B cell (primary cell): ENCODE measurements around the gene USP30.

Experiments
- CTCF ChIP-seq: fragments of 200-600 bp; IDR thresholded peaks from one replicate; pipeline ENCODE4 v1.8.0; 2022; ENCODE audit warnings: antibody characterized with exemption, mild to moderate bottlenecking
- EZH2 ChIP-seq: IDR thresholded peaks from 2 replicates; pipeline ENCODE4 v1.6.1; 2012; ENCODE audit warnings: borderline replicate concordance, low read depth, mild to moderate bottlenecking, moderate library complexity, low read length; ENCODE audit not compliant: insufficient read depth, poor library complexity, severe bottlenecking

GRCh38 chr12:109116611-109116949 lies 64.2 kb downstream of the USP30 start:
- no peak for TF ChIP-seq CTCF
- TF ChIP-seq EZH2: no peak
